Stimulated activated CD8-positive, alpha-beta memory T cell treated with anti-CD3 and anti-CD28 coated beads, Interleukin-7, amount 100 ng/mL, for 4 hours (primary cell): ENCODE measurements around the gene IP6K1.
A peak's percentile ranks its signal among the peaks of the same experiment; 100 is the strongest.

Experiments
- DNase-seq, 2 donors: peaks; one replicate each; pipeline ENCODE4 v3.0.0-alpha.2; 2020; ENCODE audit warnings: low read depth in 2 of 2

IP6K1 gene

GRCh38 chr3:49724586-49724985, 61.8 kb downstream of the IP6K1 start:
- DNase-seq, result no peak

DNA sequence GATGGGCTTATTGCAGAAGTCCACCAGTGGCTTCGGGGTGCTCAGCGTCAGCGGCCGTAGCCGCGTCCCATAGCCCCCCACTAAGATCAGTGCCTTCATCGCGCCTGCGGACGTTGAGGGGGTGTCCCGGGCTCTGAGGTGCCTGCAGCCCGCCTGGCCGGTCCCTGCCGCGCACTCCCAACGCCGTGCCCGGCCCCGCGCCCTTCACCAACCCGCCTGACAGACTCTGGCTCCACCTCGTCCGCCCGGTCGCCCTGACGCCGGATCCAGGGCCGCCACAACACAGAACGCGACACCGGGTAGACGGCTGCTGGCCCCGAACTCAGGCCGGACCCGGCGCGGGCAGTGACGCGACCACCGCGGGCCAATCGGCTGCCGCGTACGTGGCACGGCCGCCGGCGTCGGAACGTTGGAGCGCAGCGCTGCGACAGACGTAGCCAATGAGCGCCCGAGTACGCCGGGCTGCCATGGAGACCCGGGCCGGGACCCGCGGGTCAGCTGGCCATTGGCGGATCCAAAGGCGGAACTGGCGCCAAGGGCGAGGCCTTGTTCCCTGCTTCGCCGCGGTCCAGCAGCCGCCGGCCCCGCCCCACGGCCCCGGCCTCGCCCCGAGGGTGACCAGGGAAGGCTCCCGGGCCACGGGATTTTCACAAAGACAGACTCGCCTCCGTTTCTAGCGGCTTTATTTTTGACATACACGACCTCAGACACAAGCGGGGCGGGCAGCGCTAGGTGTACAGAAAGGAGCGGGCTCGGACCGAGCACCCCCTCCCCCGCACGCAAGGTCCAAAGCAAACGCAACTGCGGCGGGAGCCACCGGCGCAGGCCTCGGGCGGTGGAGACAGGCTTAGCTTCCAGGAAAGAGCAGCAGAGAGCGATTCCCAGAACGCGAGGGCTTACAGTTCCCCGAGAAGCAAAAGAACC, 62.5 kb downstream of the IP6K1 start, which contains the start of gene GMPPB:
GMPPB (minus strand) TSS at position 324 of the 924 bp plus-strand sequence; CDS start at position 99, 225 bp downstream.
- DNase-seq, result peak; percentile 78 to 91

DNA sequence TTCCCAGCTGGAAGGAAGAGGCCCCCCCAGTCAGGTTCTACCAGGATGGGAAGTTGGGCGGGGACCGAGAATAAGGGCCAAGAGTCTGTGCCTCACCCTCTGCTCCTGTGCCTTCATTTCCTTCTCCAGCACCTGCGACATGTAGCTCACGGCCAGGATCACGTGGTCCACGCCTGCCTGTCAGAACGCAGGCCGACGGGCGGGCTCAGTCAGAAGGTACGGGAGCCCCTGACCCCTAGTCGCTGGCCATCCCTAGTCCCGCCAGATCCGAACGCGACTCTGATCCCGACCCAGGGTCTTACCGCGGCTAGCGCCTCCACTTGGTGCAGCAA, 63.1 kb downstream of the IP6K1 start:
- DNase-seq, result peak; percentile 12 to 39

GRCh38 chr3:49722896-49723295, 63.4 kb downstream of the IP6K1 start:
- DNase-seq, result no peak

DNA sequence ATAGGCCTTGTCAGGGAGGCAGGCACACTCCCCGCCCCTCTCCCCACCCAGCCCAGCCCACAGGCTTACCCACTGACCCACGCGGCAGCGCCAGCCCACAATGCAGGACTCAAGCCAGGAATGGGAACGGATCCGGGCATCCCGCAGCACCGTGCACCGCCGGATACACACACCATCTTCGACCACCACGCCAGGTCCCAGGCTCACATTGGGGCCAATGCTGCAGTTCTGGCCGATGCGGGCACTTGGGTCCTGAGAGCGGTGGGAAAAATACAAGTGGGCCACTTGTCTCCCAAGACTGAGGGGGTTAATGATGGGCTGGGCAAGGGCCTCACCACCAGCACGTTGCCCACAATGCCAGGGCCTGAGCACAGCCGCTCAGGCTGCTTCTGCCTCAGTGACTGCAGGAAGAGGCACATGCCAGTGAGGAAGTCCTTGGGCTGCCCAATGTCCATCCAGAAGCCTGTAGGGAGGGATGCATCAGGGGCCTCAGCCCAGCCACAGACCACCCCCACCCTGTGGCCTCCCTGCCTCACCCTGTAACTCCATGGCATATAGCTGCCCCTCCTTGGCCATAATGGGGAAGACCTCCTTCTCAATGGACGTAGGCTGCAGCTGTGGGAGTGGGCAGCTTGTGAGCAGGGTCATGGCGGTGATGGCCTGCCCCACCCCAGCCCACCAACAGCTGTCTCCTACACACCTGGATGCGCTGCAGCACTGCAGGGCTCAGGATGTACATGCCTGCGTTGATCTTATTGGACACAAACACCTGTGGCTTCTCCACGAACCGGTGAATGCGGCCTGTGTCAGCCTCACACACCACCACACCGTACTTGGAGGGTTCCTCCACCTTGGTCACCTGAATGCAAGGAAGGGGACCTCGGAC, 64.2 kb downstream of the IP6K1 start:
- DNase-seq, result no peak

- no peak for DNase-seq
Observed at GRCh38 chr3:49721596-49721895, 64.8 kb downstream of the IP6K1 start.

- DNase-seq, result no peak
Observed at GRCh38 chr3:49720855-49721595, 65.3 kb downstream of the IP6K1 start.

GRCh38 chr3:49719214-49719884, 67.0 kb downstream of the IP6K1 start, which contains the start of gene AMIGO3:
AMIGO3 (minus strand) TSS chr3:49719684; CDS start chr3:49719465, 219 bp downstream.
- DNase-seq, result peak; percentile 78 to 84

DNA sequence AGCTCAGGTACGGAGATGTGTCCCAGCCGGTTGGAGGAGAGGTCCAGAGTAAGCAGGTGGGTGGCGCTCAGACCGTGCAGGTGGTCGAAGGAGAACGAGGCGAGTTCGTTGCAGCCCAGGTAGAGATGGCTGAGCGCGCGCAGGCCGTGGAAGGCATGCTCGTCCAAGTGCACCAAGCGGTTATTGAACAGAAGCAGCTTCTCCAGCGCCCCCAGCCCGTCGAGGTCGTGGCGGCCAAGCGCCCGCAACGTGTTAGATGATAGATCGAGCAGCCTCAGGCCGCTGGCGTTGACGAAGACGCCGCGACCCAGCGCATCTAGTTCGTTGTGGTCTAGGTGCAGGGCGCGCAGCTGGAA, 67.5 kb downstream of the IP6K1 start:
- no peak for DNase-seq

GRCh38 chr3:49717959-49718857, 68.1 kb downstream of the IP6K1 start:
- DNase-seq, result no peak

GRCh38 chr3:49717211-49717958, 69.0 kb downstream of the IP6K1 start:
- no peak for DNase-seq

DNA sequence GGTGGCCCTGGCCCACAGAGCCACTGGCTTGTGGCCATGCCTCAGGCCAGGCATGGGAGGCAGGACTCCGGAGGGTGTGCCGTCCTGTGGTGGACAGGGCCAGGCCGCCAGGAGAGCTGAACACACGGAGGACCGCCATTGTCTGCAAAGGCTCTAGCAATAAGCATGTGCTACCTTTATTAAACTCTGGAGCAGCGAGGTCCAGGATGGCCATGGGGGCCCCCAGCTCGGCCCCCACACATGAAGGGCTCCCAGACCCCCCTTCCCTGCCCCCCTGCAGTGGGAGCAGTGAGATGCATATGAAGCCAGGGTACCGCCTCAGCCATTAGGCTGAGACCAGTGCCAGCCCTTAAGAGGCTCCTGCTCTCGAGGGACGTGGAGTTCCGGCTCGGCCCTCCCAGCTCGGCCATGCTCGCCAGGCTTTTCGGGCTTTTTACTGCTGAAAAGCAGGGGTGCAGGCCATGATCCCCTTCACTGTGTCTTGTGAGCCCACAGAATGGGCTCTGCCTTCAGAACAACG, 69.6 kb downstream of the IP6K1 start:
- DNase-seq, result no peak

GRCh38 chr3:49716169-49716568, 70.2 kb downstream of the IP6K1 start:
- DNase-seq, result no peak

GRCh38 chr3:49715611-49716121, 70.7 kb downstream of the IP6K1 start:
- DNase-seq, result no peak

DNA sequence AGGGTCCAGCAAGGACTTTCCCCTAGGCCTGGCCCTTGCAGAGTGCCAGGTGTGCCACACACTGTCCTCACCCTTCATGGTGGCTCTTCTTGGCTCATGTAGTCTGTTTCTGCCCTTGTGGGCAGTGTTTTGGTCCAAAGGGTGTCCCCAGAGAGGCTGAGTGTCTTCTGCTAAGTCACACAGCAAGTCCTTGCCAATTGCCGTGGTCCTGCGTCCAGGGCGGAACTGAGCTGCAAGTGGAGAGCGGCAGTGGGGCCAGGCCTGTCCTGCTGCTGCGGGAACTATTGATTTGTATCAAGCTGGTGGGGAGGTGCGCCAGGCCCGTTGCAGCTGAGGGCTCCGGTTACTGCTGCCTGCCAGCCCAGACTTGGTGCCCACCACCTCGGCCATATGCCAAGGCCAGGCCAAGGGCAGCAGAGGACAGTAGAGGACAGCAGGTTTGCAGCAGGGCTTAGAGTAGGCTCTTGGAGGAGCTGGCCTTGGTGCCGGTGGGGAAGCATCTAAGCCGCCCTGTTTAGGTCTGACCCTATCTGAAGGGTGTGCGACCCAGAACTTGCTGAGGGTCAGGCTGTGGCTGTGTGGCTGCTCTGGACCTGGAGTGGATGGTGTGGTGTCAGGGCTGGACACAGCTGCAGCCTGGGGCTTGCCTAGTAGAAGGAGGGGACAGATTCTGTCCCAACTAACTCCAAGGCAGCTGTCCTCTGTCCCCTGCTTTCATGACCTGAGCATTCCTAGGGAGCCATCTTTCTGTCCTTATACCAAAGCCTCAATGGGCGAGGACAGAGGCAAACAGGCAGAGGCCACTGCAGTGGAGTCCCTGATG, 71.4 kb downstream of the IP6K1 start:
- DNase-seq, result no peak

- DNase-seq, result no peak
Observed at GRCh38 chr3:49713336-49714105, 72.8 kb downstream of the IP6K1 start.

DNA sequence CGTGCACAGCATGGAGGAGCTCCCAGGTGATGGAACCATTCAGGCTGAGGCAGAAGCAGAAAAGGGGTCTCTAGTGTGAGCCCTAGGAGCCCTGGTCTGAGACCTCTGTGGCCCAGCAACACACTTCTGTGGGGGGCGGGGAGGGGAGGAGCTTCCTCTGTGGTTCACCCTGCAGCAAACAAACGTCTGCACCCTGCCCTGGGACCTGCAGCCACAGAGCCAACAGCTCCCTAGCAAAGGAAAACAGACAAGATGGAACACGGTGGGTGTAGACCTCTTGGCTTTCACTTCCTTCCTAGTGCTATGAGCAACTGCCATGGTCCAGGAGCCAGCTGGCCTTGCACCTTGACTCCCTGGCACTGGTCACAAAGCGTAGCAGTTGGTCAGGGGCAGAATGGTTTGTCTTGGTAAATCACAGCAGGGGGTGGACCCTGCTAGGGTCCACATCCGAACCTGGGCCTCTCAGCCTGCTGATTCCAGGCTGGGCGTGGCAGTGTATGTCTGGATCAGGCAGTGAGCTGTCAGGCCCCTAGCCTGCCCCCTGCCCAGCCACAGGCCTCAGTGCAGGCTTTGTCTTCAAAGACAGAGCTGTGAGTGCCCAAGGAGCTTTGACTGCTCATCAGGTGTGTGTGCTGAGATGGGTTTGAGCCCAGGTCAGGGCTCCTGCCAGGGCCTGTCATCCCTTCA, 73.6 kb downstream of the IP6K1 start:
- DNase-seq, result no peak
